ENCODE results near the gene CFAP74.
"Not testable (repeated sequence)": the region's sequence is repeated elsewhere in the genome, so short reads cannot be mapped to it uniquely, and the experiment has no call there.

Gene CFAP74

GRCh38 chr1:1893291-1893985 lies 110.1 kb downstream of the CFAP74 start:
- no peak for DNase-seq

DNA sequence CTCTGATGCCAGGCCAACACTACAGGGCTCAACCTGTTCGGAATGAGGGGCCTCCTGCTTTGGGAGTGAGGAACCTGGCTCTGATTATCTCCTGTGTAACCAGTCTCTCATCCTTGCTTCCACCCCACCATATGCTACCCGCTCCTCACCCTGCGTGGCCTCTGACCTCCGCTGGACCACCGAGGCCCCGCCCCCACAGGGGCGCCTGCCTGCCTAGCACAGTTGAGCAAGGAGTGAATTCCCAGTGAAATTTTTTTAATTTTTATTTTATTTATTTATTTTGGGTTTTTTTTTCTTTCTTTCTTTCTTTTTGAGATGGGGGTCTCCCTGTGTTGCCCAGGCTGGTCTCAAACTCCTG lies 110.8 kb downstream of the CFAP74 start:
- no peak for DNase-seq

DNA sequence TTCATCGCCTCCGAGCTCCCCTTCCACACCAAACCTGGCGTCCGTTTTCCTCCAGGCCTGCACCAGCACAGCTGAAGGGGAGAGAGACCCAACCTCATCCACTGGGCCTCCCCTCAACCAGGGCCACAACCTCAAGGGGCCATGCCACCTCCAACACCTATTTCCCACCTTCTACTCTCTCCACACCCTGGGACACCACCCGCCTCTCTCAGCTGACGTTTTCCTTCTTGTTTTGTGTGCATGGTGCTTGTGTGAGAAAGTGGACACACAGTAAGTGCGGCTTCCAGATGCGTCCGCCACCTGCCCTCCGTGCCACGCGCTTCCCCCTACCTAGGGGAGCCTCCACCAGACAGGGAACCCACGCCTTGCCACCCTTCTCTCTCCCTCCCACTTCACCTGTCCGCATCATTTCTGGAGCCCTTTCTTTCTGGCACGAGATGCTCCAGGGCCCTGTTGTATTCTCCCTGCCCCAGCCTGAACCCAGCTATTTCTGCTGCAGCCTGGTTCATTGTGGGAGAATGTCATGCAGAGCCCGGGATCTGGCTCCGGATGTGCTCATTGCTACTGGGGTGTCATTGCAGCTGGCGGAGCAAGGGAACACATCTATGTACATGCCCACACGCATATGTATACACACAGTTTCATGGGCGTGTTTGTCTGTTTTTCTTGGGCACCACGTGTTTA lies 111.4 kb downstream of the CFAP74 start:
- peak in 1 of 3 experiments; percentile 47 for DNase-seq

DNA sequence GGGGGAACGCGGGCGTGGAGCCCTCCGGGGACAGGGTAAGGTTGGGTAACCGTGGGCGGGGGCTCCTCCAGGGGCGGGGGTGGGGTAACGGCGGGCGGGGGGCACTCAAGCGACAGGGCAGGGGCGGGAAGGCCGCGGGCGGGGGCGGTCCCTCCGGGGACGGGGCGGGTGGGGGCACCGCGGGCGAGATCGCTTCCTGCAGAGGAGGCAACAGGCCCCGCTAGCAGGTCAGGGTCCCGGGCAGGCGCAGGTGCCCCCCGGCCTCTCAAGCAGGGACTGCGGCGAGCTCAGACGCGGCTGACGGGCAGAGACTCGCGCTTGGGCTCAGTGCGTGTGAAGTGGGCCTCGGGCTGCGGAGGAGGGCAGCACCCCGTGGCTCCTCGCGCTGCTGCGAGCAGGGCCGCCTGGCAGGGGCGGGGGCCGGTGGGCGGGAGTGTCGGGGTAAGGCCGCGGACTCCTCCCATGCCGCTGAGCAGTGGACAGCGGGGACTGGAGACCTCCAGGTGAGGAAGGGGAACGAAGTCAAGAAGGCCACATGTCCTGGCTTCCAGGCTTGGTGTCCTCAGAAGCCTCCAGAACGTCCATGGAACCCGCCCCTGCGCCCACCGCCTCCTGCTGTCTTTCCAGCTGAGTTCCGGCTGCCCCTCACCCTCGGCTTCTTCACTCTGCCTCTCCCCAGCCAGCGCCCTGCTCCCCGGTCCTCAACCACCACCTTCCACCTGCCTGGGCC lies 112.1 kb downstream of the CFAP74 start:
- DNase-seq = peak; percentile 79 to 83 (median 80)

DNA sequence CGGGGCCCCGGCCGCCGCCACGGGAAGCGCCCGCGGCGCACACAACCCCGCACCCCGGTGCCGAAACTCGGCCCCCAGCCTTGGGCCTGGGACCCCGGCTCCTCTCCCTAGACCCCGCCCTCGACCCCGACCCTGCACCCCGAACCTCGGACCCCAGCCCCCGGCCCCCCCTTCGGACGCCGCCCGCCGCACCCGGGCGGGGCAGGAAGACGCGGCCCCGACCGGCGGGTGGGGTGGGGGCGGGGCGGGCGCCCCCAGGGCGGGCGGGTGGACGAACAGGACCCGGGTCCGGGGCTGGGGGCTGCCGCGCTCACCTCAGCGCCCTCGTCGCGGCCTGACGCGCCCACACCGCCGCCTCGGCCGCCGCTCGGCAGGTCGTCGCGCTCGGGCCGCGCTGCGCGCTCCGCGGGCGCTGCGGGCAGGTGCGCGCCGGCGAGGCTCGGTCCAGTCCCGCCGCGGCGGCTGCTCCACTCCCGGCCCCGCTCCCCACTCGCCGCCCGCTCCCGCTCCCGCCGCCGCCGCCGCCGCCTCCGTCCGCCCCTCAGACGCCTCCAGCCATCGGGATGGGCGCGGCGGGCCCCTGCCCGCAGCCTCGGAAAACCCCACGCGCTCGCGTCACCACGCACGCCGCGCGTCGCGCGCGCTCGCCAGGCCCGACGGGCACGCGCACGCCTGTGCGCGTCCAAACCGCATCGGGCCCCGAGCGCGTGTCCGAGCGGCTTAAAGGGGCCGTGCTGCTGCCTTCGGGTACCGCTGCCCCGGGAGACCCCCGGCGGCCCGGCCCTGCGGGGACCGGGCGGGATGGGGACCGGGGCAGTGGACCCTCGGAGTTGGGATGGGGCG lies 112.9 kb downstream of the CFAP74 start, which contains the start of gene GNB1:
TSS of gene GNB1 (minus strand) at position 582 of the 843 bp plus-strand sequence. CDS start 65,634 bp downstream, outside the sequence.
- DNase-seq = peak; percentile 91 to 98 (median 94)

GRCh38 chr1:1889847-1890505 lies 113.6 kb downstream of the CFAP74 start:
- peak; percentile 51 to 70 (median 68) for DNase-seq

- peak in 1 of 3 experiments; percentile 53 for DNase-seq
Observed at GRCh38 chr1:1889090-1889750, 114.4 kb downstream of the CFAP74 start.

DNA sequence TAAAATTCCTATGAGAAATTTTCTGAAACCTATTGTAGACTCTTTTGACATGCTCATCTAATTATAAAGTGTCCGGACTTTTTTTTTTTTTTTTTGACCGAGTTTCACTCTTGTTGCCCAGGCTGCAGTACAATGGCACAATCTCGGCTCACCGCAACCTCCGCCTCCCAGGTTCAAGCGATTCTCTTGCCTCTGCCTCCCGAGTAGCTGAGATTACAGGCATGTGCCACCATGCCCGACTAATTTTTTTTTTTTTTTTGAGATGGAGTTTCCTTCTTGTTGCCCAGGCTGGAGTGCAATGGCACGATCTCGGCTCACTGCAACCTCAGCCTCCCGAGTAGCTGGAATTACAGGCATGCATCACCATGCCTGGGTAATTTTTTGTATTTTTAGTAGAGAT lies 119.7 kb downstream of the CFAP74 start:
- not testable (repeated sequence) for DNase-seq

GRCh38 chr1:1883092-1883873 lies 120.3 kb downstream of the CFAP74 start:
- DNase-seq = no peak

GRCh38 chr1:1881727-1882126 lies 121.9 kb downstream of the CFAP74 start:
- DNase-seq = peak in 2 of 3 experiments; percentile 10 to 60

DNA sequence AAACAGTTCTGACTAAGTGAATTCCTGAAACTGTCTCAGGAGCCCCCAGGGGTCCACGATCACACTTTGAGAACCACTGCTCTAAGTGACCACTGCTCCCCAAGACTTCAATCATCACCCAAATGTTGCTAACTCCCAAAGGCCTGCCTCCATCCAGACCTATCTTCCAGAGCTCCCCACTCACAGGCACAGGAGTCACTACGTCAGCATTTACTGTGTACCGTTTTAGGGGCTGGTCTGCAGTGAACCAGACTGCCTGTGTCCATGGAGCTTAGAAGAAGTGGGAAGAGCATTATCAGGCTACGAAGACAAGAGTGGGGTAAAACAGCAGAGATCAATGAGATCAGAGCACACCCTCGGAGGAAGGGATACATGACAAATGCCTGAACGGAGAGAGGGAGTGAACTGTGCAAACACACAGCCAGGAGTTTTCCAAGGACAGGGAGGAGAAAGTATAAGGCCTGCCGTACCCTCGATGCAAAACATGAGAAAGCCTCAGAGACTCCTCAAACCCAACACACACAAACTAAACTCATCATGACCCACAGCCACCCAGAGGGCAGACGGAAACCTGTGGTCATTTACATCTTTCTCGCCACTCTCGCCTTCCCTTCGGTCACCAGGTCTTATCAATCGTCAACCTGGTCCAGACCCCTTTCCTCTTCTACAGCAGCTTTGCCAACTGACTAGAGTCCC lies 122.8 kb downstream of the CFAP74 start:
- no peak for DNase-seq

DNA sequence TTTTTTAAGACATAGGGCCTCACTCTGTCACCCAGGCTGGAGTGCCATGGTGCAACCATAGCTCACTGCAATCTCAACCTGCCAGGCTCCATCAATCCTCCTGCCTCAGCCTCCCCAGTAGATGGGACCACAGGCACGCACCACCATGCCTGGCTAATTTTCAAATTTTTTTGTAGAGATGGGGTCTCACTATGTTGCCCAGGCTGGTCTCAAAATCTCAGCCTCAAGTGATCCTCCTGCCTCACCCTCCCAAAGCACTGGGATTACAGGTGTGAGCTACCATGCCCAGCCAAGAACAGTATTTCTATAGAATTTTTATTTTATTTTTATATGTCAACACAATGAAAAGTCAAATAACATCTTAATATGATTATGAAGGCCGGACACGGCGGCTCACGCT lies 123.6 kb downstream of the CFAP74 start:
- no peak for DNase-seq

- no peak for DNase-seq
Observed at GRCh38 chr1:1877865-1878436, 125.6 kb downstream of the CFAP74 start.

GRCh38 chr1:1876335-1876930 lies 127.2 kb downstream of the CFAP74 start:
- DNase-seq = no peak

DNA sequence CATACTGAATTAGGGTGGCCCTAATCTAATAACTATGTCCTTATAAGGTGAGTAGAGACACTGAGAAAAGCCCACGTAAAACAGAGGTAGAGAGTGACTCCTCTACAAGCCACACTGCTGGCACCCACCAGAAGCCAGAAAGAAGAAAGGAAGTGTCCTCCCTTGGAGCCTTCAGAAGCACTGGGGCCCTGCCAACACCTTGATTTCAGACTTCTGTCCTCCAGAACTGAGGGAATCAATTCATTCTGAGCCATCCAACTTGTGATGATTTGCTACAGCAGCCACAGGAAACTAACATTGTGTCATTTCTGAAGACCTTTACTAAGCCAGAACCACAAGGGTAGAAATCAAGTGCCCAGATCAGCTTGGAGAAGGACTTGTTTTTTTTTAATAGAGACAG lies 127.7 kb downstream of the CFAP74 start:
- DNase-seq = no peak

DNA sequence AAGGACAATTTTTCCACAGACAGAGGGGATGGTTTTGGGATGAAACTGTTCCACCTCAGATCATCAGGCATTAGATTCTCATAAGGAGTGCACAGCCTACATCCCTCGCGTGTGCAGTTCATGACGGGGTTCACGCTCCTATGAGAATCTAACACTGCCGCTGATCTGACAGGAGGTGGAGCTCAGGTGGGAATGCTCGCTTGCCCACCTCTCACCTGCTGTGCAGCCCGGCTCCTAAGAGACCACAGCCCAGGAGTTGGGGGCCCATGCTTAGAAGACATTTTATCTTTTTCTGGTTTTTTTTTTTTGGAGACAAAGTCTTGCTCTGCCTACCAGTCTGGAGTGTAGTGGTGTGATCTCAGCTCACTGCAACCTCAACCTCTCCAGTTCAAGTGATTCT lies 128.7 kb downstream of the CFAP74 start:
- DNase-seq = no peak

DNA sequence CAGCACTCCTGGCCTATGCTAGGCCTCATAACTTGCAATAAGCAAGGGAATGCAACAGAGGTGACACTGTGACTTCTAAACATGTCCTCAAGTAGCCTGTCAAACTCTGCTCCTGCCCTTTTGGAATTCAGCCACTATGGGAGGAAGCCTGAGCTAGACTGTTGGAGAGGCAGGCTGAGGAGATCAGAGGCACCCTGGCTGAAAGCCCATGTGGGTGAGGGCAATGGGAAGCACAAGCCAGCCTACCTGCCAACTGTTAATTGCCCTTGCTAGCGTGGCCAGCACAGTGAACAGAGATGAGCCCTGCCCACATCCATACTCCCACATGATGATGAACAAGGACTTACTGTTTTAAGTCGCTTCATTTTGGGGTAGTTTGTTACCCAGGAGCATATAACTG lies 130.4 kb downstream of the CFAP74 start:
- no peak for DNase-seq

- DNase-seq = no peak
Observed at GRCh38 chr1:1872329-1872994, 131.1 kb downstream of the CFAP74 start.

Measured in NCI-H1417 (cell line).